HEK293 (cell line): ENCODE results near the gene ISCU.
A peak's percentile ranks its signal among the peaks of the same experiment; 100 is the strongest.

Source experiments
- CTCF ChIA-PET: fragments of 350-600 bp; formaldehyde crosslinking; extraction: SDS; loops from one replicate; lab custom pipeline; 2021; ENCODE audit warnings: antibody characterized with exemption; lab: Yijun Ruan, JAX
- POLR2A ChIA-PET: fragments of 300-600 bp; formaldehyde crosslinking; extraction: SDS; loops from one replicate; lab custom pipeline; 2020; ENCODE audit warnings: antibody characterized with exemption, inconsistent platforms; lab: Yijun Ruan, JAX
- H3K27ac ChIP-seq: fragments of 200-500 bp; sonication (Bioruptor generic); 2 replicates; pipeline ENCODE4 v1.5.1; 2014; ENCODE audit warnings: low read depth, low read length, control low read depth, inconsistent platforms; ENCODE audit errors: extremely low read depth
- H3K36me3 ChIP-seq, 2 experiments: fragments of 200-500 bp in 1 of 2; sonication (Bioruptor generic) in 1 of 2; 1 replicate in 1 of 2; 2 replicates in 1 of 2; pipeline ENCODE4 v1.5.1; 2014 to 2017; ENCODE audit warnings: inconsistent platforms in 2 of 2, low read length in 2 of 2; ENCODE audit not compliant: control insufficient read depth in 2 of 2, insufficient read depth in 1 of 2
- H3K4me1 ChIP-seq: fragments of 200-500 bp; sonication (Bioruptor generic); 2 replicates; pipeline ENCODE4 v1.5.1; 2014; ENCODE audit warnings: mild to moderate bottlenecking, low read length, inconsistent platforms; ENCODE audit not compliant: control insufficient read depth, insufficient read depth
- H3K4me3 ChIP-seq: 2 replicates; pipeline ENCODE4 v1.5.1; 2011; ENCODE audit warnings: low read depth, mild to moderate bottlenecking, control low read depth, low read length, moderate library complexity
- H3K9me3 ChIP-seq: fragments of 200-500 bp; sonication (Bioruptor generic); 2 replicates; pipeline ENCODE4 v1.5.1; 2014; ENCODE audit warnings: low read depth, low read length, inconsistent platforms; ENCODE audit not compliant: control insufficient read depth, insufficient read depth
- BCL11B ChIP-seq: fragments of 450-650 bp; formaldehyde crosslinking; IDR thresholded peaks from 2 replicates; pipeline ENCODE4 v1.5.1; 2016; ENCODE audit warnings: low read depth, missing biosample characterization, missing genetic modification characterization
- GLIS1 ChIP-seq: fragments of 450-650 bp; formaldehyde crosslinking; IDR thresholded peaks from 2 replicates; pipeline ENCODE4 v1.5.1; 2016; ENCODE audit warnings: missing biosample characterization, missing genetic modification characterization
- PRDM1 ChIP-seq: fragments of 450-650 bp; formaldehyde crosslinking; IDR thresholded peaks from 2 replicates; pipeline ENCODE4; 2016; ENCODE audit warnings: missing biosample characterization, missing genetic modification characterization
- ZBTB26 ChIP-seq: fragments of 450-650 bp; formaldehyde crosslinking; optimal IDR thresholded peaks from 2 replicates; pipeline ENCODE3; 2016; ENCODE audit warnings: missing biosample characterization, mild to moderate bottlenecking, missing genetic modification characterization
- ZIC2 ChIP-seq: fragments of 450-650 bp; formaldehyde crosslinking; IDR thresholded peaks from 2 replicates; pipeline ENCODE4 v1.5.1; 2016; ENCODE audit warnings: missing biosample characterization, missing genetic modification characterization
- ZNF211 ChIP-seq: fragments of 450-650 bp; formaldehyde crosslinking; IDR thresholded peaks from 2 replicates; pipeline ENCODE4 v1.5.1; 2016; ENCODE audit warnings: low read depth, missing biosample characterization, missing genetic modification characterization
- ZNF280C ChIP-seq: fragments of 450-650 bp; formaldehyde crosslinking; IDR thresholded peaks from 2 replicates; pipeline ENCODE4 v1.5.1; 2016; ENCODE audit warnings: missing biosample characterization, missing genetic modification characterization
- ZNF280D ChIP-seq: fragments of 450-650 bp; formaldehyde crosslinking; IDR thresholded peaks from 2 replicates; pipeline ENCODE4 v1.5.1; 2016; ENCODE audit warnings: missing biosample characterization, missing genetic modification characterization
- ZNF292 ChIP-seq: fragments of 450-650 bp; formaldehyde crosslinking; IDR thresholded peaks from 2 replicates; pipeline ENCODE4 v1.5.1; 2016; ENCODE audit warnings: low read depth, missing biosample characterization, missing genetic modification characterization, borderline replicate concordance
- ZNF394 ChIP-seq: fragments of 450-650 bp; formaldehyde crosslinking; IDR thresholded peaks from 2 replicates; pipeline ENCODE4 v1.5.1; 2016; ENCODE audit warnings: missing biosample characterization, missing genetic modification characterization, mild to moderate bottlenecking, moderate library complexity, borderline replicate concordance
- ZNF514 ChIP-seq: fragments of 450-650 bp; formaldehyde crosslinking; IDR thresholded peaks from 2 replicates; pipeline ENCODE4 v1.5.1; 2016; ENCODE audit warnings: missing biosample characterization, missing genetic modification characterization
- ZNF558 ChIP-seq: fragments of 450-650 bp; formaldehyde crosslinking; IDR thresholded peaks from 2 replicates; pipeline ENCODE4 v1.5.1; 2016; ENCODE audit warnings: missing biosample characterization, missing genetic modification characterization
- ZNF623 ChIP-seq: fragments of 450-650 bp; formaldehyde crosslinking; IDR thresholded peaks from 2 replicates; pipeline ENCODE4 v1.5.1; 2016; ENCODE audit warnings: missing biosample characterization, missing genetic modification characterization
- ZNF624 ChIP-seq: fragments of 450-650 bp; formaldehyde crosslinking; IDR thresholded peaks from 2 replicates; pipeline ENCODE4 v1.5.1; 2017; ENCODE audit warnings: missing biosample characterization, missing genetic modification characterization
- ZNF654 ChIP-seq: fragments of 450-650 bp; formaldehyde crosslinking; IDR thresholded peaks from 2 replicates; pipeline ENCODE4 v1.5.1; 2016; ENCODE audit warnings: low read depth, missing biosample characterization, missing genetic modification characterization
- ZNF658 ChIP-seq: fragments of 450-650 bp; formaldehyde crosslinking; IDR thresholded peaks from 2 replicates; pipeline ENCODE4; 2016; ENCODE audit warnings: missing biosample characterization, missing genetic modification characterization
- ZSCAN4 ChIP-seq: fragments of 450-650 bp; formaldehyde crosslinking; IDR thresholded peaks from 2 replicates; pipeline ENCODE4 v1.5.1; 2017; ENCODE audit warnings: missing biosample characterization, missing genetic modification characterization

Gene ISCU

GRCh38 chr12:108568338-108569154 is 6.2 kb downstream of the ISCU start:
- TF ChIP-seq ZIC2 = peak; percentile 22; the same call in 1 of the 2 replicates
- TF ChIP-seq ZNF211 = no peak
- peaks cover 22 to 59% of the 10 kb centered on the region in 2 experiments for H3K36me3 ChIP-seq
- CTCF ChIA-PET = interaction anchor here (0.7 to 10.6 kb wide), 3 partner anchors 20 to 235 kb away, joined by 4 to 160 read pairs (median 8); no protein-coding TSS in a partner anchor
- H3K27ac ChIP-seq = no peak overlapping the region
- H3K4me3 ChIP-seq = no peak overlapping the region
- H3K4me1 ChIP-seq = no peaks in the 10 kb centered on the region
- POLR2A ChIA-PET = no interaction called here
- H3K9me3 ChIP-seq = no peaks in the 10 kb centered on the region

- H3K4me3 ChIP-seq = no peak overlapping the region
- no peak for TF ChIP-seq ZNF658 (tag by site-specific recombination)
- TF ChIP-seq ZNF654 (tag by site-specific recombination) = peak; percentile 36
- no peak for TF ChIP-seq ZNF623 (tag by site-specific recombination)
- no peak for TF ChIP-seq ZNF624
- TF ChIP-seq ZNF292 (tag by site-specific recombination) = no peak
- no peak for TF ChIP-seq BCL11B (tag by site-specific recombination)
- TF ChIP-seq ZSCAN4 (tag by site-specific recombination) = no peak
- TF ChIP-seq ZNF211 = no peak
- TF ChIP-seq ZNF280C = no peak
- POLR2A ChIA-PET = no interaction called here
- no peaks in the 10 kb centered on the region for H3K4me1 ChIP-seq
- peaks cover 13 to 40% of the 10 kb centered on the region in 2 experiments for H3K36me3 ChIP-seq
- H3K9me3 ChIP-seq = no peaks in the 10 kb centered on the region
- CTCF ChIA-PET = interaction anchor here (0.7 to 10.6 kb wide), 4 partner anchors 41 to 237 kb away, joined by 3 to 160 read pairs (median 4); no protein-coding TSS in a partner anchor
- no peak overlapping the region for H3K27ac ChIP-seq
Observed at GRCh38 chr12:108570743-108571608, 8.6 kb downstream of the ISCU start.

- H3K4me1 ChIP-seq = no peaks in the 10 kb centered on the region
- no peak overlapping the region for H3K4me3 ChIP-seq
- peaks cover 6 to 33% of the 10 kb centered on the region in 2 experiments for H3K36me3 ChIP-seq
- POLR2A ChIA-PET = no interaction called here
- no peaks in the 10 kb centered on the region for H3K9me3 ChIP-seq
- CTCF ChIA-PET = interaction anchor here (10.6 kb wide), 1 partner anchor 47 kb away, joined by 160 read pairs; no protein-coding TSS in a partner anchor
- no peak overlapping the region for H3K27ac ChIP-seq
- no peak for TF ChIP-seq ZBTB26 (tag by site-specific recombination)
- TF ChIP-seq GLIS1 (tag by site-specific recombination) = peak; percentile 38; the same call in 1 of the 2 replicates
- TF ChIP-seq ZNF280D = no peak
- no peak for TF ChIP-seq ZNF514 (tag by site-specific recombination)
- TF ChIP-seq PRDM1 = no peak
- no peak for TF ChIP-seq ZNF394 (tag by site-specific recombination)
- no peak for TF ChIP-seq ZNF558 (tag by site-specific recombination)
Observed at GRCh38 chr12:108571609-108572165, 9.3 kb downstream of the ISCU start.
